Large intestine (tissue), 3 donors: ENCODE results near the gene CACNB3. TPM values are rescaled to one million over a fixed set of nuclear protein-coding genes. Genes with fewer than 3 reads are reported as not detected.

Source experiments
- DNase-seq, 2 donors: peaks; one replicate each; pipeline versions ENCODE4 v3.0.0 to v3.0.0-alpha.2; 2013
- H3K27ac ChIP-seq: one replicate; pipeline ENCODE4 v1.5.1; 2013; ENCODE audit warnings: low read length
- H3K27me3 ChIP-seq: 2 replicates; pipeline ENCODE4 v1.6.1; 2013; ENCODE audit warnings: low read length; ENCODE audit not compliant: control insufficient read depth, insufficient read depth
- H3K36me3 ChIP-seq: 2 replicates; pipeline ENCODE4 v1.6.1; 2013; ENCODE audit warnings: low read length; ENCODE audit not compliant: control insufficient read depth, insufficient read depth
- H3K4me1 ChIP-seq: one replicate; pipeline ENCODE4 v1.6.1; 2013; ENCODE audit warnings: low read length; ENCODE audit not compliant: control insufficient read depth, insufficient read depth
- H3K4me3 ChIP-seq: one replicate; pipeline ENCODE4 v1.5.1; 2013; ENCODE audit warnings: low read length
- H3K9me3 ChIP-seq: one replicate; pipeline ENCODE4 v1.6.1; 2013; ENCODE audit warnings: mild to moderate bottlenecking, low read depth, low read length, moderate library complexity; ENCODE audit not compliant: control insufficient read depth
- WGBS: methylation state at CpG from one replicate; pipeline ENCODE4 v1.1.5; 2013; ENCODE audit warnings: low lambda C conversion rate; ENCODE audit not compliant: insufficient coverage; 5-methylcytosine and 5-hydroxymethylcytosine counted together
- polyA plus RNA-seq: library from polyadenylated mRNA; unstranded; fragments of 120-200 nt; gene quantifications from one replicate; pipeline ENCODE4 v1.2.1, GENCODE V29; 2013

The CACNB3 gene
- polyA plus RNA-seq, 1 donor = 20.6 TPM

GRCh38 chr12:48818831-48819590 is 715 bp downstream of the CACNB3 start:
- Histone ChIP-seq H3K4me3 (peak overlapping the region; percentile 63), H3K9me3 (no peaks in the 10 kb centered on the region), H3K4me1 (peaks cover 26% of the 10 kb centered on the region), H3K27me3 (peaks cover 6% of the 10 kb centered on the region), H3K36me3 (peaks cover 6% of the 10 kb centered on the region), H3K27ac (no peak overlapping the region)
- DNase-seq = no peak
- WGBS = no CpG with 5 or more reads among the region's 37 CpGs

DNA sequence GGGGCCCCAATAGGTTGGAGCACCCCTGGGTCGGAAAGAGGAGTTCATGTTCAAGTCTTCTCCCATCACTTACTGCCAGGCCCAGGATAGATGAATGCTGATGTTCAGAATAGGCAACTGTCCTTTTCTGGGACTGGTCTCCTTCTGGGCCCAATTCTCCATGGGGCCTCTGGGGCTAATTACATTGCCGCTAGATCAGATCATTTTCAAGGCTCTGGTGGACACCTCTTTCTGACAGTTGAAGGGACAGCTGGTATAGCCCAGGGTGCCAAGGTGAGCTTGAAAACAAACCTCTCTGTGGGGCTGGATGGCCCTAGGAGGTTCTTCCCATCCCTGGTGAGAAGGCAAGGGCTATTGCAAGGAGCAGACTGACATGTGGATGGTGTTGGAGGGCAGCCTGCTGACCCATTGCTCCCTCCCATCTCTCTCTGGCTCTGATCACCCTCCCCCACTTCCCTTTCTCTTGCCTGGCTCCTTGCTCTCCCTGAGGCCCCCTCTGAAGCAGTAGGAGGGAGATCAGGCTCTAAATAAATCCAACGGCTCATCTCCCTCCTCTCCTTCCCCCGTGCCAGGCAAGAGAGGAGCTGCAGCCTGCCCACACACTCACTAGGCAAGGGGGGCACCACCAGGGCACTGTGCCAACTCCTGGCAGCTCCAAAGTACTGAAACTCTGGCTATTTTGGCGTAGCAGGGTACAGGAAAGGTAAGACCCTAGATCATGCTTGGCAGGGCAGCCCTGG is 1.9 kb downstream of the CACNB3 start:
- Histone ChIP-seq H3K4me1 (peaks cover 22% of the 10 kb centered on the region), H3K27ac (no peak overlapping the region), H3K27me3 (peaks cover 6% of the 10 kb centered on the region), H3K36me3 (peaks cover 12% of the 10 kb centered on the region), H3K4me3 (no peak overlapping the region), H3K9me3 (no peaks in the 10 kb centered on the region)
- WGBS = no CpG with 5 or more reads among the region's 5 CpGs
- DNase-seq = no peak

- Histone ChIP-seq H3K36me3 (peaks cover 24% of the 10 kb centered on the region), H3K4me1 (peaks cover 9% of the 10 kb centered on the region), H3K27me3 (peaks cover 6% of the 10 kb centered on the region), H3K9me3 (no peaks in the 10 kb centered on the region), H3K4me3 (no peak overlapping the region), H3K27ac (no peak overlapping the region)
- DNase-seq = no peak
- no CpG with 5 or more reads among the region's 5 CpGs for WGBS
Observed at GRCh38 chr12:48822139-48822538, 3.8 kb downstream of the CACNB3 start.

DNA sequence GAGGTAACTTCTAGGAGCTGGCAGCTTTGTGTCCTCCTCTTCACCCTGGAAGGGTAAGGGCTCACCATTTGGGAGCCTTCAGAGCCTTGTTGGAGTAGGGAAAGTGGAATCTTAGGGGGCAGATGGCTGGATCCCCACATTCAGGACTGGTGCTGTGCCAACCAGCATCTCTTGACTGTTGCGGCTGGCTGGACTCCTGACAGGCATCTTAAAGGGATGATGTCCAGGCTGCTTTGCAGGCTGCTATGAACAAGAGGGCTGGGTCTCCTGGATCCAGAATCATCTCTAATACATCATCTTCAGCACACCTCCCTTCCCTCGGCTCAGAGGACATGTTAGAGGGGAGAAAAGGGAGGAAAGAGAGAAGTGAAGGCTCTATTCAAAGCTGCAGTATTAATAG is 4.4 kb downstream of the CACNB3 start:
- Histone ChIP-seq H3K27me3 (peaks cover 2% of the 10 kb centered on the region), H3K4me1 (peaks cover 7% of the 10 kb centered on the region), H3K4me3 (no peak overlapping the region), H3K27ac (no peak overlapping the region), H3K9me3 (no peaks in the 10 kb centered on the region), H3K36me3 (peaks cover 30% of the 10 kb centered on the region)
- WGBS = no CpG with 5 or more reads among the region's 2 CpGs
- DNase-seq = no peak

GRCh38 chr12:48823281-48823680 is 5.0 kb downstream of the CACNB3 start:
- Histone ChIP-seq H3K27ac (no peak overlapping the region), H3K36me3 (peaks cover 36% of the 10 kb centered on the region), H3K27me3 (peaks cover 2% of the 10 kb centered on the region), H3K9me3 (no peaks in the 10 kb centered on the region), H3K4me3 (no peak overlapping the region), H3K4me1 (peaks cover 5% of the 10 kb centered on the region)
- DNase-seq = no peak
- WGBS = no CpG with 5 or more reads among the region's 11 CpGs

DNA sequence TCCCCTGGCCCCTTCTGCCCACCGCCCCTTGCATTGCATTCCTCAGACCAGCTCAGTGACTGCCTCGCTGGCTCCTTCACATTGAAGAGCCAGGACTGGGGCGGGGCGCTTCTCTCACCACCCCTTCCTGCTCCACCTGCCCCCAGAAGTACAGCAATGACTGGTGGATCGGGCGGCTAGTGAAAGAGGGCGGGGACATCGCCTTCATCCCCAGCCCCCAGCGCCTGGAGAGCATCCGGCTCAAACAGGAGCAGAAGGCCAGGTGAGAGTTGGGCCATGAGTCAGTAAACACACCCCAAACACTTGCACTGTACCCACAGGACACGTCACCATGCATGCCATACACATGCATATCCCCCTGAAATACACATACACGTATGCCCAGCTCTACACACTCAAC is 5.8 kb downstream of the CACNB3 start:
- WGBS = no CpG with 5 or more reads among the region's 12 CpGs
- DNase-seq = no peak
- H3K36me3 ChIP-seq = peaks cover 44% of the 10 kb centered on the region

DNA sequence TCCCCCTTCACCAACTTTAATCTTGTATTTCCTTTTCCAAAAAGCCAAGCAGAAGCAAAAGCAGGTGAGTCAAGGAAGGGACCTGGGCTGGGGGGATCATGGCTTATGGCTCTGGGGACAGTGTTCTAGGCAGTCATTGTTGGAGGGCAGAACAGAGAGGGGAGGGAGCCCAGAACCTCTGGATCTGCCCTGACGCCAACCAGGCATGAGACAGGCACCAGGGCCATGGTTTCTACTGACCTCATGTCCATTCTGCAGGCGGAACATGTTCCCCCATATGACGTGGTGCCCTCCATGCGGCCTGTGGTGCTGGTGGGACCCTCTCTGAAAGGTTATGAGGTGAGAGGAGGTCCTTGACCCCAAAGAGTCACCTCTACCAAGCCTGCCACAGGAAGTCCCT is 6.6 kb downstream of the CACNB3 start:
- peaks cover 51% of the 10 kb centered on the region for H3K36me3 ChIP-seq
- DNase-seq = no peak
- WGBS = no CpG with 5 or more reads among the region's 4 CpGs
- no peaks in the 10 kb centered on the region for H3K4me1 ChIP-seq
- H3K9me3 ChIP-seq = no peaks in the 10 kb centered on the region
- no peak overlapping the region for H3K27ac ChIP-seq
- H3K27me3 ChIP-seq = no peaks in the 10 kb centered on the region
- H3K4me3 ChIP-seq = no peak overlapping the region

More for the DNA sequence above, 5.8 kb downstream of the CACNB3 start:
- H3K9me3 ChIP-seq = no peaks in the 10 kb centered on the region
- H3K4me3 ChIP-seq = no peak overlapping the region
- no peak overlapping the region for H3K27ac ChIP-seq
- peaks cover under 1% of the 10 kb centered on the region for H3K27me3 ChIP-seq
- peaks cover 2% of the 10 kb centered on the region for H3K4me1 ChIP-seq

GRCh38 chr12:48826209-48826855 is 8.0 kb downstream of the CACNB3 start:
- Histone ChIP-seq H3K36me3 (peaks cover 66% of the 10 kb centered on the region), H3K4me3 (no peak overlapping the region), H3K4me1 (no peaks in the 10 kb centered on the region), H3K27ac (no peak overlapping the region), H3K27me3 (no peaks in the 10 kb centered on the region), H3K9me3 (no peaks in the 10 kb centered on the region)
- WGBS = no CpG with 5 or more reads among the region's 15 CpGs
- no peak for DNase-seq

- no peak overlapping the region for H3K27ac ChIP-seq
- DNase-seq = no peak
- no peaks in the 10 kb centered on the region for H3K27me3 ChIP-seq
- H3K9me3 ChIP-seq = no peaks in the 10 kb centered on the region
- WGBS = 80% methylated on average over 1 of the region's 8 CpGs
- H3K4me3 ChIP-seq = no peak overlapping the region
- H3K36me3 ChIP-seq = peaks cover 73% of the 10 kb centered on the region
- H3K4me1 ChIP-seq = no peaks in the 10 kb centered on the region
Observed at GRCh38 chr12:48827026-48827425, 8.7 kb downstream of the CACNB3 start.

- H3K27me3 ChIP-seq = no peaks in the 10 kb centered on the region
- no CpG with 5 or more reads among the region's 17 CpGs for WGBS
- no peak for DNase-seq
- H3K4me3 ChIP-seq = no peak overlapping the region
- no peak overlapping the region for H3K27ac ChIP-seq
- H3K9me3 ChIP-seq = no peaks in the 10 kb centered on the region
- no peaks in the 10 kb centered on the region for H3K4me1 ChIP-seq
- peaks cover 78% of the 10 kb centered on the region for H3K36me3 ChIP-seq
Observed at GRCh38 chr12:48827513-48828096, 9.3 kb downstream of the CACNB3 start.
